Upper lobe of left lung (tissue), 6 donors: ENCODE results near the gene TMEM25. TPM values are rescaled to one million over a fixed set of nuclear protein-coding genes. Genes with fewer than 3 reads are reported as not detected.
A peak's percentile ranks its signal among the peaks of the same experiment; 100 is the strongest.

Source experiments
- ATAC-seq, 2 donors: fragments of 200-7000 bp; cut with Tn5 transposase; one replicate each; pipeline ENCODE4 v1.9.1; 2022; ENCODE audit warnings: mild to moderate bottlenecking in 2 of 2, moderate library complexity in 2 of 2; ENCODE audit not compliant: low FRiP score in 2 of 2
- DNase-seq, 2 donors: peaks; one replicate each; pipeline ENCODE4 v3.0.0-alpha.2; 2019 to 2020
- H3K27ac ChIP-seq, 4 donors: fragments of 200-600 bp; sonication (generic); one replicate each; pipeline ENCODE4 v1.5.1; 2016 to 2019
- H3K27me3 ChIP-seq, 4 donors: fragments of 200-600 bp; sonication (generic); one replicate each; pipeline ENCODE4 v1.5.1; 2017 to 2019
- H3K36me3 ChIP-seq, 4 donors: fragments of 200-600 bp; sonication (generic); one replicate each; pipeline ENCODE4 v1.5.1; 2016 to 2019
- H3K4me1 ChIP-seq, 4 donors: fragments of 200-600 bp; sonication (generic); one replicate each; pipeline ENCODE4 v1.5.1; 2018 to 2019
- H3K4me3 ChIP-seq, 4 donors: fragments of 200-600 bp; sonication (generic); one replicate each; pipeline ENCODE4 v1.5.1; 2017 to 2019; ENCODE audit warnings: mild to moderate bottlenecking in 2 of 4, moderate library complexity in 1 of 4
- H3K9me3 ChIP-seq, 4 donors: fragments of 200-600 bp; sonication (generic); one replicate each; pipeline ENCODE4 v1.5.1; 2018 to 2019
- EP300 ChIP-seq, 4 donors: sonication (generic); formaldehyde crosslinking; IDR thresholded peaks; one replicate each; pipeline ENCODE4 v1.5.1; 2017; ENCODE audit warnings: antibody characterized with exemption in 4 of 4, control low read depth in 2 of 4
- POLR2A ChIP-seq, 4 donors: fragments of 450-650 bp; IDR thresholded peaks; one replicate each; pipeline ENCODE4 v1.5.1; 2016 to 2017; ENCODE audit warnings: antibody characterized with exemption in 4 of 4, mild to moderate bottlenecking in 2 of 4
- POLR2AphosphoS5 ChIP-seq, 2 donors: sonication (generic); formaldehyde crosslinking; IDR thresholded peaks; one replicate each; pipeline ENCODE4 v1.5.1; 2017; ENCODE audit warnings: antibody characterized with exemption in 2 of 2
- WGBS, 2 donors: methylation state at CpG; one replicate each; pipeline ENCODE4 v1.1.5; 2017 to 2018; 5-methylcytosine and 5-hydroxymethylcytosine counted together
- total RNA-seq, 6 donors: library from RNA; depleted of rRNA in 4 of 6; stranded (reverse); fragments of >200 nt in 4 of 6; gene quantifications; one replicate each; pipeline versions ENCODE4 v1.1.0 to v1.2.1, GENCODE V29; 2016 to 2021
- TF ChIP-seq, protein P1 (sequence below), 6 experiments: fragments of 450-650 bp in 4 of 6; fragments of 200-600 bp in 2 of 6; sonication (generic) in 2 of 6; IDR thresholded peaks; one replicate each; pipeline ENCODE4 v1.5.1; 2016 to 2019; ENCODE audit warnings: antibody characterized with exemption in 6 of 6
- donor health status: DM: no; HTN: no; CAD: no; lungs with moderate emphysema.
- donor health status: DM: no; HTN: yes; CAD: no; lungs with severe emphysema.

The TMEM25 gene
- total RNA-seq, 6 donors from 2014 or later = 20.0 to 58.7 (median 28.0) TPM

DNA sequence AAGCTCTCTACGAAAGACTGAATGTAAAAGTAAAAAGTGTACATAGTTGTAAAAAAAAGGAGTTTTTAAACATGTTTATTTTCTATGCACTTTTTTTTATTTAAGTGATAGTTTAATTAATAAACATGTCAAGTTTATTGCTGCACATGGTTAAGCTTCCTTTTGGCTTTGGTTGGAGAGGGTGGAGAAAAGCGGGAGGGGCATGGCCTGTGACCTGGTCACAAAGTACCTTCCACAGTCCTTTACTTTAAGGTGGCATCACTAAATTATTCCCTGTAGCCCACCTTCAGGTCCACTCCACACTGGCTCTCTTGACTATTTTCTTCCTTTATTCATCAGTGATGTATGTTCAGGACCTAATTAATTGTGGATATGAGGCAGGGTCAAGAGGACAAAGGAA, 4.3 kb upstream of the TMEM25 start:
- no peak for DNase-seq
- no peak for TF ChIP-seq EP300 (IDR thresholded peaks at IDR 0.05)
- TF ChIP-seq POLR2AphosphoS5 (IDR thresholded peaks at IDR 0.05) = no peak
- TF ChIP-seq, protein P1, sequence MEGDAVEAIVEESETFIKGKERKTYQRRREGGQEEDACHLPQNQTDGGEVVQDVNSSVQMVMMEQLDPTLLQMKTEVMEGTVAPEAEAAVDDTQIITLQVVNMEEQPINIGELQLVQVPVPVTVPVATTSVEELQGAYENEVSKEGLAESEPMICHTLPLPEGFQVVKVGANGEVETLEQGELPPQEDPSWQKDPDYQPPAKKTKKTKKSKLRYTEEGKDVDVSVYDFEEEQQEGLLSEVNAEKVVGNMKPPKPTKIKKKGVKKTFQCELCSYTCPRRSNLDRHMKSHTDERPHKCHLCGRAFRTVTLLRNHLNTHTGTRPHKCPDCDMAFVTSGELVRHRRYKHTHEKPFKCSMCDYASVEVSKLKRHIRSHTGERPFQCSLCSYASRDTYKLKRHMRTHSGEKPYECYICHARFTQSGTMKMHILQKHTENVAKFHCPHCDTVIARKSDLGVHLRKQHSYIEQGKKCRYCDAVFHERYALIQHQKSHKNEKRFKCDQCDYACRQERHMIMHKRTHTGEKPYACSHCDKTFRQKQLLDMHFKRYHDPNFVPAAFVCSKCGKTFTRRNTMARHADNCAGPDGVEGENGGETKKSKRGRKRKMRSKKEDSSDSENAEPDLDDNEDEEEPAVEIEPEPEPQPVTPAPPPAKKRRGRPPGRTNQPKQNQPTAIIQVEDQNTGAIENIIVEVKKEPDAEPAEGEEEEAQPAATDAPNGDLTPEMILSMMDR (IDR thresholded peaks at IDR 0.05) = no peak
- TF ChIP-seq POLR2A (IDR thresholded peaks at IDR 0.05) = no peak
- Histone ChIP-seq H3K4me1 (peaks cover 22 to 41% (median 25%) of the 10 kb centered on the region in 4 donors), H3K27ac (no peak overlapping the region), H3K27me3 (no peaks in the 10 kb centered on the region), H3K36me3 (peaks cover 14 to 37% (median 19%) of the 10 kb centered on the region in 4 donors), H3K9me3 (no peaks in the 10 kb centered on the region), H3K4me3 (no peak overlapping the region)
- no peak for ATAC-seq
- WGBS, 2 donors = 80 to 89% methylated on average over 2 of the region's 2 CpGs

GRCh38 chr11:118527109-118527508, 3.9 kb upstream of the TMEM25 start, which contains the start of gene TTC36:
Gene TTC36, plus strand, starts transcription at chr11:118527474. Its CDS starts 21 bp downstream, at chr11:118527495.
- H3K4me3 ChIP-seq = no peak within 1 kb of the TSS
- no peaks in the 10 kb centered on the region for H3K9me3 ChIP-seq
- TF ChIP-seq POLR2AphosphoS5 (IDR thresholded peaks at IDR 0.05) (no peak), EP300 (IDR thresholded peaks at IDR 0.05) (no peak), POLR2A (IDR thresholded peaks at IDR 0.05) (no peak)
- TF ChIP-seq, protein P1 (IDR thresholded peaks at IDR 0.05) = no peak
- H3K27me3 ChIP-seq = no peaks in the 10 kb centered on the region
- no peak for DNase-seq
- no peak within 1 kb of the TSS for H3K27ac ChIP-seq
- no peak for ATAC-seq
- peaks cover 10 to 33% (median 15%) of the 10 kb centered on the region in 4 donors for H3K36me3 ChIP-seq
- 37 to 54% methylated on average over 3 of the region's 3 CpGs for WGBS, 2 donors
- peaks cover 23 to 45% (median 29%) of the 10 kb centered on the region in 4 donors for H3K4me1 ChIP-seq

- WGBS, 2 donors = 83 to 94% methylated on average over 1 to 6 of the region's 6 CpGs
- peaks cover 21 to 43% (median 29%) of the 10 kb centered on the region in 4 donors for H3K4me1 ChIP-seq
- ATAC-seq = no peak
- H3K27me3 ChIP-seq = no peaks in the 10 kb centered on the region
- DNase-seq = no peak
- H3K4me3 ChIP-seq = no peak overlapping the region
- H3K9me3 ChIP-seq = no peaks in the 10 kb centered on the region
- peaks cover 0 to 19% (median 4%) of the 10 kb centered on the region in 4 donors for H3K36me3 ChIP-seq
- no peak overlapping the region for H3K27ac ChIP-seq
- no peak for TF ChIP-seq EP300 (IDR thresholded peaks at IDR 0.05)
These were observed 2.5 kb upstream of the TMEM25 start for GRCh38 chr11:118528511-118528910.

DNA sequence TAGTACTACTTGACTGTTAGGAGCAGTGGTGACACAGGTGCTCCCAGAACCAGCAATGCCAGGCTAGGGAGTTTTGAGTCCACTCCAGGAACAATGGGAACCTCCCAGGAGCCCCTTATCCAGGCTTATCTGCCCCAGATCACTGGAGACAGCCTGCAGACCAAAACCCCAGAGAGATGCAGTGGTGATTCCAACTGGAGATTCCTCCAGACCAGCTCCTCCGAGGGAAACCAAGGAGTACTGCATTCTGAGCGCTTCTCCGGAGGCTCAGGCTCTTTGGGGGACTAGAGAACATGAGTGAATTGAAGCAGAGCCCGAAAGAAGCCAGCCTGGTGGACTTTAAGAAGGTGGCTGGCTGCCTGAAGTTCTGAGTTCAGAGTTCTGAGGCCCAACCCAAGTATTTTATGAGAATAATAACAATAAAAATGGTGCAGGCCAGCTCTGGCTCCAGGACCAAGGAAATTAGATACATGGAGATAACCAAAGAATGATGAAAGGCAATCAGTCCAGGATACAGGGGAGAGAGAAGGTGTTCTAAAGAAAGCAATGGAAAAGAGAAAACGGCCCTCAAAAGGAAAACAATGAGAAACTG, 1.3 kb upstream of the TMEM25 start:
- no peaks in the 10 kb centered on the region for H3K9me3 ChIP-seq
- H3K36me3 ChIP-seq = peaks cover 0 to 14% (median 2%) of the 10 kb centered on the region in 4 donors
- no peak overlapping the region for H3K27ac ChIP-seq
- peaks cover 21 to 33% (median 29%) of the 10 kb centered on the region in 4 donors for H3K4me1 ChIP-seq
- no peak for TF ChIP-seq POLR2A (IDR thresholded peaks at IDR 0.05)
- TF ChIP-seq EP300 (IDR thresholded peaks at IDR 0.05) = no peak
- TF ChIP-seq, protein P1 (IDR thresholded peaks at IDR 0.05) = no peak
- no peak for TF ChIP-seq POLR2AphosphoS5 (IDR thresholded peaks at IDR 0.05)
- DNase-seq = no peak
- no peak for ATAC-seq
- 71 to 72% methylated on average over 5 of the region's 5 CpGs for WGBS, 2 donors
- no peaks in the 10 kb centered on the region for H3K27me3 ChIP-seq
- peak overlapping the region in 3 of 4 donors; percentile 70 to 100 (median 93) for H3K4me3 ChIP-seq

GRCh38 chr11:118530180-118530682, 761 bp upstream of the TMEM25 start:
- DNase-seq = no peak
- H3K27me3 ChIP-seq = no peaks in the 10 kb centered on the region
- H3K9me3 ChIP-seq = no peaks in the 10 kb centered on the region
- peaks cover 21 to 33% (median 29%) of the 10 kb centered on the region in 4 donors for H3K4me1 ChIP-seq
- TF ChIP-seq POLR2AphosphoS5 (IDR thresholded peaks at IDR 0.05) = no peak
- no peak for TF ChIP-seq POLR2A (IDR thresholded peaks at IDR 0.05)
- TF ChIP-seq EP300 (IDR thresholded peaks at IDR 0.05) = no peak
- TF ChIP-seq, protein P1 (IDR thresholded peaks at IDR 0.05) = no peak
- no peak for ATAC-seq
- peak overlapping the region; percentile 64 to 84 (median 74) for H3K27ac ChIP-seq
- peak overlapping the region; percentile 70 to 100 (median 86) for H3K4me3 ChIP-seq
- 11 to 19% methylated on average over 7 to 12 of the region's 31 CpGs for WGBS, 2 donors
- H3K36me3 ChIP-seq = peaks cover 0 to 12% (median under 1%) of the 10 kb centered on the region in 4 donors
